ENCODE data around the gene DNAJC4.

DNAJC4 gene

DNA sequence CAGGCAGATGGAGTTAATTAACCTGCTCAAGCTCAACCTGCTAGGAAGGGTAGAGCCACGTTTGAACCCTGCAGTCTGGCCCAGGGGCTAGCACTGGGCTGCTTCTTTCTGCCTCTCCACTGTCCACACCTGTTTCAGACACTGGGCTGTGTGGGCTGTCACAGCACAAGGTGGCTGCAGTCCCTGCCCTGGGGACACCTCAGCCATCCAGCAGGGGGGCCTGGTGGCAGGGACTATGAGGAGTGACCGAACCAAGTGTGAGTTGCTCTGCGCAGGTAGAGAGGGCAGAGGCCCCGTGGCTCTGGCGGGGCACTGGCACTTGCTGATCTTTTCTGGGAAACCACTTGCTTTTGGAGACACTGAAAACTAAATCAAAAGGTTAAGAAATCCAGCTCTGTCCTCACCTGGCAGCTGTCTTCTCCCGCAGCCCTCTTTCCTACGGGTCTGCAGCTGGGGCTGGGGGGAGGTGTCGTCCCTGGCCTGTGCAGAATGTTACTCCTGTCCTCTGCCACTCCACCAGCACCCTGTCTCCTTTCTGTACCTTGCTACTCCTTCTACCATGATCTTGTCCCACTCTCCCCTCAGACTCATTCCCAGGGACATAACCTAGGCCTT is 48.3 kb downstream of the DNAJC4 start:
- no peak for DNase-seq (ENCODE audit: low read depth in 2 of 2)

DNA sequence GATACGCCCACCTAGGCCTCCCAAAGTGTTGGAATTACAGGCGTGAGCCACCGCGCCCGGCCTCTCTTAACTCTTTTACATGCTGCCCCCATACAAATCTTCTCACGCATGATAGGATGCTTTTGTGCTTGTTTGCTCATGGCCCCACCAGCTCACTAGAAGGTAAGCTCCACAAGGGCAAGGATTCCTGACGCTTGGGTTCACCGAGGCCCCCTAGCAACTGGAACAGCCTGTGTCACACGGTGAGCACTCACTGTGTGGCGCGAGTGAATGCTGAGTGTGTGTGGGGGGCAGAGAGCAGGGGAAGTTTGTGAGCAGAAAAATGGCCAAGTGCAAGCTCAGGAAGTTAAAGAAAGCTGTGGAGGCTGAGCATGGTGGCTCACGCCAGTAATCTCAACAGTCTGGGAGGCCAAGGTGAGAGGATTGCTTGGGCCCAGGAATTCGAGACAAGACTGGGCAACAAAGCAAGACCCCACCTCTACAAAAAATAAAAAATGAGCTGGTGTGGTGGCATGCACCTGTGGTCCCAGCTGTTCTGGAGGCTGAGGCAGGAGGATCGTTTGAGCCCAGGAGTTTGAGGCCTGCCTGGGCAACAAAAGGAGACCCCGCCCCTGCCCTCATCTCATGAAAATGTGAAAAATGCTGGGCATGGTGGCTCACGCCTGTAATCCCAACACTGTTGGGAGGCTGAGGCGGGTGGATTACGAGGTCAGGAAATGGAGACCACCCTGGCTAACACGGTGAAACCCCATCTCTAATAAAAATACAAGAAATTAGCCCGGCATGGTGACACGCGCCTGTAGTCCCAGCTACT is 51.8 kb downstream of the DNAJC4 start:
- no peak for DNase-seq (ENCODE audit: low read depth in 2 of 2)

DNA sequence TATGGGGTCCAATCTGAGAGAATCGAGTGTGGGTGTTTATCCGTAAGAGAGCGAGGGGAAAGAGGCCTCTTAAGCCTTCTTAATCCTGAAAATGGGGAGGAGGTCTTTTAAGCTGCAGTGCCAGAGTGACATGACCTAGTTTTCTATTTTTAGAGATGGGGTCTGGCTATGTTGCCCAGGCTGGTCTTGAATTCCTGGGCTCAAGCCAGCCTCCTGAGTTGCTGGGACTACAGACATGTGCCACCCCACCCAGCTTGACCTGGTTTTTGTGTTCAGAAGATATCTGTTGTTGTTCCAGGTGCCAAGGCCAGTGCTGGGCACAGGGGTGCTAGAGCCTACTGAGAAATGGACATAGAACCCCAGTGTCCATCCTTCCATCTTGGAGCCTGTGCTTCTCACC is 52.7 kb downstream of the DNAJC4 start:
- DNase-seq (ENCODE audit: low read depth in 2 of 2), result no peak
